ENCODE measurements around the gene CLK3. TPM values are rescaled to one million over a fixed set of nuclear protein-coding genes. Genes with fewer than 3 reads are reported as not detected.

Gene CLK3
- total and polyA plus RNA-seq, 2 of the 8 experiments (the other 6 are each of a cell fraction or from before 2014, with no cell fraction given): 43.5 to 67.3 TPM

GRCh38 chr15:74624020-74624602 lies 8.5 kb downstream of the CLK3 start:
- peaks cover 0 to 12% of the 10 kb centered on the region in 2 experiments; a peak in 1 of 4 replicates for H3K79me2 ChIP-seq (ENCODE audit: control insufficient read depth in 1 of 2, insufficient read depth in 2 of 2, low read length in 2 of 2)
- no peak overlapping the region for H2BK20ac ChIP-seq (ENCODE audit: low read length)
- H3K27me3 ChIP-seq (replicated peaks in 1 of 4; ENCODE audit: control insufficient read depth in 3 of 4, extremely low read depth in 1 of 4, insufficient read depth in 3 of 4, low read length in 3 of 4): no peaks in the 10 kb centered on the region
- H3K18ac ChIP-seq (ENCODE audit: extremely low read depth, low read length): no peak overlapping the region
- POLR2A ChIA-PET (ENCODE audit: partially characterized antibody): interaction anchor here (0.8 to 6.5 kb wide), 6 partner anchors 8 to 179 kb away, joined by 3 to 38 read pairs (median 4); partner anchors contain the start of gene CLK3
- H3K9me3 ChIP-seq (ENCODE audit: insufficient read depth in 2 of 2, low read depth in 1 of 2, low read length in 1 of 2): no peaks in the 10 kb centered on the region
- H3K36me3 ChIP-seq (ENCODE audit: control insufficient read depth in 2 of 4, insufficient read depth in 4 of 4, low read length in 3 of 4): peaks cover 59 to 76% (median 68%) of the 10 kb centered on the region in 4 experiments
- no peak overlapping the region for H3K4ac ChIP-seq (replicated peaks; ENCODE audit: insufficient read length, low read depth, low read length)
- WGBS, 2 experiments (ENCODE audit: extremely low coverage in 1 of 2, insufficient coverage in 1 of 2, insufficient read length in 1 of 2, insufficient replicate concordance in 2 of 2, low coverage in 1 of 2, low lambda C conversion rate in 2 of 2, missing lambda C conversion rate in 1 of 2): 88% methylated on average over 7 of the region's 7 CpGs; no CpG with 5 or more reads in 1 of the 2 experiments
- peaks cover 18 to 59% of the 10 kb centered on the region in 2 experiments for H4K20me1 ChIP-seq (replicated peaks in 1 of 2; ENCODE audit: control insufficient read depth in 1 of 2, insufficient read depth in 2 of 2, low read length in 2 of 2)
- H3K9ac ChIP-seq (replicated peaks in 1 of 4; ENCODE audit: extremely low read depth in 1 of 4, low read depth in 3 of 4, low read length in 3 of 4): no peak overlapping the region
- no peak overlapping the region for H3K27ac ChIP-seq (ENCODE audit: low read depth, low read length)
- H4K5ac ChIP-seq (ENCODE audit: insufficient read length, low read depth, low read length): no peak overlapping the region
- TF ChIP-seq SAP30 (IDR thresholded peaks at IDR 0.05; ENCODE audit: insufficient read depth, insufficient replicate concordance, low read length): no peak
- no peak for TF ChIP-seq KDM5A (IDR thresholded peaks at IDR 0.05; ENCODE audit: low read length)
- no peak for TF ChIP-seq RAD21 (IDR thresholded peaks at IDR 0.05 in 1 of 2, conservative IDR thresholded peaks at IDR 0.05 in 1 of 2; ENCODE audit: low read depth in 2 of 2, low read length in 2 of 2)
- no peak for TF ChIP-seq SP4 (IDR thresholded peaks at IDR 0.05; ENCODE audit: low read length)
- TF ChIP-seq TEAD4 (IDR thresholded peaks at IDR 0.05; ENCODE audit: low read depth, low read length): no peak
- TF ChIP-seq TCF12 (IDR thresholded peaks at IDR 0.05; ENCODE audit: low read depth, low read length): no peak
- TF ChIP-seq CREB1 (IDR thresholded peaks at IDR 0.05): no peak
- no peak for TF ChIP-seq RNF2 (IDR thresholded peaks at IDR 0.05; ENCODE audit: borderline replicate concordance, low read depth, low read length, missing control alignments, poor library complexity, severe bottlenecking)
- no peak for TF ChIP-seq KDM1A (IDR thresholded peaks at IDR 0.05; ENCODE audit: borderline replicate concordance, low read length)
- no peak for TF ChIP-seq SIRT6 (IDR thresholded peaks at IDR 0.05; ENCODE audit: low read length)
- TF ChIP-seq GTF2F1 (IDR thresholded peaks at IDR 0.05; ENCODE audit: borderline replicate concordance, low read depth, low read length): no peak
- TF ChIP-seq ASH2L (IDR thresholded peaks at IDR 0.05; ENCODE audit: low read length): no peak
- H2BK5ac ChIP-seq (ENCODE audit: low read depth, low read length): no peak overlapping the region
- H3K23me2 ChIP-seq (ENCODE audit: low read depth, low read length): no peaks in the 10 kb centered on the region
- H2AK5ac ChIP-seq (ENCODE audit: low read depth, low read length): no peak overlapping the region
- H3K4me1 ChIP-seq (replicated peaks in 1 of 4; ENCODE audit: control insufficient read depth in 3 of 4, insufficient read depth in 4 of 4, low read length in 3 of 4): no peaks in the 10 kb centered on the region; a peak in 1 of 7 replicates
- H3K14ac ChIP-seq (ENCODE audit: insufficient read length): no peak overlapping the region
- no peak overlapping the region for H4K8ac ChIP-seq (ENCODE audit: extremely low read depth, insufficient read depth, low read length)
- H3K4me2 ChIP-seq (ENCODE audit: insufficient read depth in 1 of 2, low read depth in 2 of 2, low read length in 2 of 2): no peak overlapping the region
- DNase-seq (ENCODE audit: low read depth in 1 of 2, low spot score in 2 of 2) (no peak), FAIRE-seq (no peak)
- H3K56ac ChIP-seq (replicated peaks; ENCODE audit: insufficient read length, low read depth, low read length): no peak overlapping the region
- H2BK12ac ChIP-seq (ENCODE audit: low read depth, low read length): no peak overlapping the region
- no peak overlapping the region for H2BK15ac ChIP-seq (ENCODE audit: low read length)
- H4K91ac ChIP-seq (replicated peaks; ENCODE audit: insufficient read length, low read length): no peak overlapping the region
- no peak overlapping the region for H3K4me3 ChIP-seq (ENCODE audit: extremely low read depth in 1 of 4, insufficient read depth in 2 of 4, low read depth in 3 of 4, low read length in 4 of 4)
- no peak overlapping the region for H2BK120ac ChIP-seq (replicated peaks; ENCODE audit: low read depth, low read length)
- no peak overlapping the region for H3K23ac ChIP-seq (ENCODE audit: insufficient read length)
- H3K79me1 ChIP-seq (ENCODE audit: low read depth, low read length): peaks cover 5% of the 10 kb centered on the region; the same call in 1 of the 2 replicates
- CTCF ChIA-PET (ENCODE audit: partially characterized antibody): interaction anchor here (0.8 to 37.5 kb wide), 5 partner anchors 17 to 151 kb away, joined by 3 to 1439 read pairs (median 3); partner anchors contain the start of genes CSK, CYP1A1 and CYP1A2
- H2AFZ ChIP-seq (ENCODE audit: low read length): no peak overlapping the region

Data from H1 (cell line).